PC-3 (cell line): ENCODE data around the gene RAD51C.

Experiments used
- CTCF ChIP-seq: fragments of 300-600 bp; sonication (generic); conservative IDR thresholded peaks from 2 replicates; pipeline ENCODE4 v1.5.1; 2017; ENCODE audit warnings: antibody characterized with exemption, low read depth, mild to moderate bottlenecking, low read length
- EZH2phosphoT487 ChIP-seq: fragments of 300-600 bp; sonication (generic); IDR thresholded peaks from 2 replicates; pipeline ENCODE4 v1.6.1; 2018; ENCODE audit warnings: mild to moderate bottlenecking, antibody characterized with exemption, low read length, borderline replicate concordance

DNA sequence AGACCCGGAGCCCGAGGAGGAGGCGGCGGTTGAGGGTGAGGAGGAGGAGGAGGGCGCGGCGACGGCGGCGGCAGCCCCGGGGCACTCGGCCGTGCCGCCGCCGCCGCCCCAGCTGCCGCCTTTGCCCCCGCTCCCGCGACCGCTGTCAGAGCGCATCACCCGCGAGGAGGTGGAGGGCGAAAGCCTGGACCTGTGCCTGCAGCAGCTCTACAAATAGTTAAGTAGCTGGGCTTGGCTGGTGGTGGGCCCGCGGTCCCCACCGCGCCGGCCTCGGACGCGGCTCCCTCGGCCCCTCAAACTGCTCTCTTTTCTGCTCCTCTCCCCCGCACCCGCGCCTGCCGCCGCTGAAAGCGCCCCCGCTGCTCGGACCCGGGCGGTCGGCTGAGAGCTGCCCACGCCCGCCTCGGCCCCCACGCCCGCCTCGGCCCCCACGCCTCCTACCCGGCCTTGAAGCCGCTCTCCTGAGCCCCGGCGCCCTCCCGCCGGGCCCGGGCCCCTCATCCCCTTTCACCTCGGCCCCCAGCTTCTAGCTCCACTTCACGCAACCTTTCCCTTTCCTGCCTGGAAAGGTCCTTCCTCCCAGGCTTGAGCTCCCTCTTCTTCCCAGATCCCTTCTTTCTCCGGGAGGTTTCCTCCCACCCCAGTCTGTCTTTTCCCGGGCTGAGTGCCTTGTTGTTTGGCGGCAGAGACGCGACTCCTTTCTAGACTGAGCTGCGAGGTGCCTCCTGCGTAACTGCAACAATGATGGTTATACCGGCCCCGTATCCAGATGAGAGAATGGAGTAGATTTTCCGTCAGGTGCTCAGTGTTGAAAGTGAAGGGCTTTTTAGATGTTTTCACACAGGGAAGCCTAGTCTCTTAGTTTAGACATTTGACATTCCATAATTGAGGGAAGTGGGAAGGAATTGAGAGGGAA is 64.1 kb downstream of the RAD51C start:
- TF ChIP-seq CTCF, result no peak
- TF ChIP-seq EZH2phosphoT487, result peak; percentile 86
